Glutamatergic neuron (in vitro differentiated cells): ENCODE results near the gene MRLN. TPM values are rescaled to one million over a fixed set of nuclear protein-coding genes. Genes with fewer than 3 reads are reported as not detected.

Experiments used
- DNase-seq: peaks from one replicate; pipeline ENCODE4 v3.0.0; 2022
- H3K27ac Mint-ChIP-seq: one replicate; pipeline ENCODE4 v1.8.0; 2020; ENCODE audit warnings: mild to moderate bottlenecking, mixed read lengths, inconsistent platforms; ENCODE audit not compliant: unreplicated experiment
- H3K27me3 Mint-ChIP-seq: one replicate; pipeline ENCODE4 v1.8.0; 2020; ENCODE audit warnings: mild to moderate bottlenecking, moderate library complexity, mixed read lengths, inconsistent platforms; ENCODE audit not compliant: unreplicated experiment
- H3K36me3 Mint-ChIP-seq: one replicate; pipeline ENCODE4 v1.8.0; 2020; ENCODE audit warnings: mild to moderate bottlenecking, mixed read lengths, inconsistent platforms; ENCODE audit not compliant: unreplicated experiment
- H3K4me1 Mint-ChIP-seq: one replicate; pipeline ENCODE4 v1.8.0; 2020; ENCODE audit warnings: mild to moderate bottlenecking, low read depth, mixed read lengths, inconsistent platforms; ENCODE audit not compliant: unreplicated experiment
- H3K4me3 Mint-ChIP-seq: one replicate; pipeline ENCODE4 v1.8.0; 2020; ENCODE audit warnings: mild to moderate bottlenecking, mixed read lengths, inconsistent platforms; ENCODE audit not compliant: unreplicated experiment
- H3K9me3 Mint-ChIP-seq: one replicate; pipeline ENCODE4 v1.8.0; 2020; ENCODE audit warnings: mild to moderate bottlenecking, moderate library complexity, mixed read lengths, inconsistent platforms; ENCODE audit not compliant: unreplicated experiment
- total RNA-seq: library from RNA; stranded (reverse); fragmentation: NEBNext Ultra II Directional; extraction: Animal tissue kit (Norgen Biotek cat#: 25700); gene quantifications from one replicate; pipeline ENCODE4 v1.2.1, GENCODE V29; 2021; ENCODE audit not compliant: unreplicated experiment
- TF ChIP-seq, protein P1 (sequence below): fragments of 200-600 bp; sonication (generic); IDR thresholded peaks from one replicate; pipeline ENCODE4 v1.5.0; 2021; ENCODE audit not compliant: partially characterized antibody, unreplicated experiment

The MRLN gene
- total RNA-seq, 1 donor from 2014 or later, result not detected

GRCh38 chr10:59720377-59720776 lies 32.9 kb downstream of the MRLN start:
- no peak overlapping the region for H3K27ac Mint-ChIP-seq
- no peaks in the 10 kb centered on the region for H3K9me3 Mint-ChIP-seq
- no peaks in the 10 kb centered on the region for H3K4me1 Mint-ChIP-seq
- no peaks in the 10 kb centered on the region for H3K36me3 Mint-ChIP-seq
- TF ChIP-seq, protein P1, sequence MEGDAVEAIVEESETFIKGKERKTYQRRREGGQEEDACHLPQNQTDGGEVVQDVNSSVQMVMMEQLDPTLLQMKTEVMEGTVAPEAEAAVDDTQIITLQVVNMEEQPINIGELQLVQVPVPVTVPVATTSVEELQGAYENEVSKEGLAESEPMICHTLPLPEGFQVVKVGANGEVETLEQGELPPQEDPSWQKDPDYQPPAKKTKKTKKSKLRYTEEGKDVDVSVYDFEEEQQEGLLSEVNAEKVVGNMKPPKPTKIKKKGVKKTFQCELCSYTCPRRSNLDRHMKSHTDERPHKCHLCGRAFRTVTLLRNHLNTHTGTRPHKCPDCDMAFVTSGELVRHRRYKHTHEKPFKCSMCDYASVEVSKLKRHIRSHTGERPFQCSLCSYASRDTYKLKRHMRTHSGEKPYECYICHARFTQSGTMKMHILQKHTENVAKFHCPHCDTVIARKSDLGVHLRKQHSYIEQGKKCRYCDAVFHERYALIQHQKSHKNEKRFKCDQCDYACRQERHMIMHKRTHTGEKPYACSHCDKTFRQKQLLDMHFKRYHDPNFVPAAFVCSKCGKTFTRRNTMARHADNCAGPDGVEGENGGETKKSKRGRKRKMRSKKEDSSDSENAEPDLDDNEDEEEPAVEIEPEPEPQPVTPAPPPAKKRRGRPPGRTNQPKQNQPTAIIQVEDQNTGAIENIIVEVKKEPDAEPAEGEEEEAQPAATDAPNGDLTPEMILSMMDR, result no peak
- H3K4me3 Mint-ChIP-seq, result no peak overlapping the region
- no peaks in the 10 kb centered on the region for H3K27me3 Mint-ChIP-seq
- DNase-seq, result no peak

GRCh38 chr10:59719374-59719773 lies 33.9 kb downstream of the MRLN start:
- Mint-ChIP-seq H3K27ac (no peak overlapping the region), H3K4me1 (no peaks in the 10 kb centered on the region), H3K4me3 (no peak overlapping the region), H3K27me3 (no peaks in the 10 kb centered on the region), H3K36me3 (no peaks in the 10 kb centered on the region), H3K9me3 (no peaks in the 10 kb centered on the region)
- no peak for DNase-seq
- TF ChIP-seq, protein P1, result peak; percentile 70

GRCh38 chr10:59718257-59718656 lies 35.0 kb downstream of the MRLN start:
- DNase-seq, result no peak
- H3K4me3 Mint-ChIP-seq, result no peak overlapping the region
- H3K36me3 Mint-ChIP-seq, result no peaks in the 10 kb centered on the region
- TF ChIP-seq, protein P1, result no peak
- H3K27me3 Mint-ChIP-seq, result no peaks in the 10 kb centered on the region
- no peak overlapping the region for H3K27ac Mint-ChIP-seq
- H3K4me1 Mint-ChIP-seq, result no peaks in the 10 kb centered on the region
- H3K9me3 Mint-ChIP-seq, result no peaks in the 10 kb centered on the region

DNA sequence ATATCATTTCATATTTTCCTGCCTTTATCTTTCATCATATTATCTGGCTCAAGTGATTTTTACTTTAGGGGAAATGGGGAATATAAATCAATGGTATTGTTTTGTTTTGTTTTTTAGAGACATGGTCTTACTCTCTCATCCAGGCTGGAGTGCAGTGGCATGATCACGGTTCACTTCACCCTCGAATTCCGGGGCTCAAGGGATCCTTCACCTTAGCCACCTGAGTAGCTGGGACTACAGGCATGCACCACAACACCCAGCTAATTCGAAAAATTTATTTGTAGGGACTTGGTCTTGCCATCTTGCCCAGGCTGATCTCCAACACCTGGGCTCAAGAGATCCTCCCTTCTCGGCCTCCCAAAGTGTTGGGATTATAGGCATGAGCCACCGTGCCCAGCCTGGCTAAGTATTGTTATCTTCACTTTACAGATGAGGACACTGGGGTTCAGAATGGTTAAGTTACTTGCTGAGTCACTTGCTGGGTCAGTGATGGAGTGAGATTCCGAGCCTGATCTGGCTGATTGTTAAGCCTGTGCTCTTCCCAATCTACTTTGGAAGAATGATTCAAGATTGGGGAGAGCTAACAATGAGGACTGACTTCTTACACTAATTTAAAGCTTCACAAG lies 39.9 kb downstream of the MRLN start:
- H3K4me1 Mint-ChIP-seq, result no peaks in the 10 kb centered on the region
- H3K4me3 Mint-ChIP-seq, result no peak overlapping the region
- no peaks in the 10 kb centered on the region for H3K9me3 Mint-ChIP-seq
- H3K27ac Mint-ChIP-seq, result no peak overlapping the region
- H3K27me3 Mint-ChIP-seq, result no peaks in the 10 kb centered on the region
- H3K36me3 Mint-ChIP-seq, result no peaks in the 10 kb centered on the region
- TF ChIP-seq, protein P1, result no peak
- DNase-seq, result no peak

GRCh38 chr10:59711871-59712494 lies 41.3 kb downstream of the MRLN start:
- H3K4me3 Mint-ChIP-seq, result no peak overlapping the region
- no peak for DNase-seq
- H3K4me1 Mint-ChIP-seq, result no peaks in the 10 kb centered on the region
- peaks cover 5% of the 10 kb centered on the region for H3K36me3 Mint-ChIP-seq
- H3K27ac Mint-ChIP-seq, result no peak overlapping the region
- H3K27me3 Mint-ChIP-seq, result no peaks in the 10 kb centered on the region
- no peaks in the 10 kb centered on the region for H3K9me3 Mint-ChIP-seq
- TF ChIP-seq, protein P1, result no peak
